SW 1271 (cell line): ENCODE data around the gene DNASE1L3.
A peak's percentile ranks its signal among the peaks of the same experiment; 100 is the strongest.

ENCODE experiments used
- DNase-seq, 2 experiments: peaks; one replicate each; lab custom pipeline; 2025; lab: John Stamatoyannopoulos, UW

Gene DNASE1L3

GRCh38 chr3:58161435-58162398 lies 49.1 kb downstream of the DNASE1L3 start:
- peak; percentile 67 to 81 for DNase-seq

- DNase-seq, result no peak
These were observed 50.4 kb downstream of the DNASE1L3 start for GRCh38 chr3:58160399-58160798.

GRCh38 chr3:58158442-58159153 lies 52.2 kb downstream of the DNASE1L3 start:
- DNase-seq, result no peak

- DNase-seq, result no peak
These were observed 53.1 kb downstream of the DNASE1L3 start for GRCh38 chr3:58157700-58158099.

GRCh38 chr3:58155838-58156237 lies 54.9 kb downstream of the DNASE1L3 start:
- no peak for DNase-seq

- DNase-seq, result no peak
These were observed 55.9 kb downstream of the DNASE1L3 start for GRCh38 chr3:58154626-58155449.

GRCh38 chr3:58153371-58153770 lies 57.4 kb downstream of the DNASE1L3 start:
- no peak for DNase-seq

GRCh38 chr3:58152225-58153015 lies 58.4 kb downstream of the DNASE1L3 start:
- DNase-seq, result no peak

GRCh38 chr3:58151637-58152036 lies 59.1 kb downstream of the DNASE1L3 start:
- no peak for DNase-seq

GRCh38 chr3:58150810-58151199 lies 60.0 kb downstream of the DNASE1L3 start:
- DNase-seq, result no peak

- DNase-seq, result no peak
These were observed 60.5 kb downstream of the DNASE1L3 start for GRCh38 chr3:58150130-58150809.

- DNase-seq, result no peak
These were observed 62.7 kb downstream of the DNASE1L3 start for GRCh38 chr3:58148049-58148448.

GRCh38 chr3:58144478-58145325 lies 66.1 kb downstream of the DNASE1L3 start:
- no peak for DNase-seq

GRCh38 chr3:58143417-58144055 lies 67.2 kb downstream of the DNASE1L3 start:
- no peak for DNase-seq
